NCI-H2227 treated with DMSO at 0.1 percent for 48 hours (cell line): Measurements from ENCODE around the gene AFAP1.

ENCODE experiments used
- DNase-seq: peaks from one replicate; lab custom pipeline; 2025; lab: John Stamatoyannopoulos, UW

AFAP1 gene

DNA sequence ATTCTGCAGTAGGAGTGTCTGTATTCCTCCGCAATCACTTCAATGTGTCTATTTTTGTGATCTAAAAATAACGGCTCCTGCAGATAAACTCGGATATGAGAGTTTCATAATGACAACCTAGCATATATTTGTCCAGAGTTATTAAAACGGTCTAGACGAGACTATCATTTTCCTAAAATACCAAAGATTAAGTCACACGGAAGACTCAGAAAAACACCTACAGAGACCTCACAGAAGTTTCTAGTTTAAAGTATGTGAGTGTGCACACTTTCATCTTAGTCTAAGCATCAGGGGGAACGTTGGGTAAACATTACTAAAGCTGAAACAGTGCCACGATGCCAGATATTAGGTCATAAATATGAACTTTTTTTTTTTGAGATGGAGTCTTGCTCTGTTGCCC is 156.9 kb downstream of the AFAP1 start:
- no peak for DNase-seq

GRCh38 chr4:7781993-7782392 is 157.7 kb downstream of the AFAP1 start:
- no peak for DNase-seq

DNA sequence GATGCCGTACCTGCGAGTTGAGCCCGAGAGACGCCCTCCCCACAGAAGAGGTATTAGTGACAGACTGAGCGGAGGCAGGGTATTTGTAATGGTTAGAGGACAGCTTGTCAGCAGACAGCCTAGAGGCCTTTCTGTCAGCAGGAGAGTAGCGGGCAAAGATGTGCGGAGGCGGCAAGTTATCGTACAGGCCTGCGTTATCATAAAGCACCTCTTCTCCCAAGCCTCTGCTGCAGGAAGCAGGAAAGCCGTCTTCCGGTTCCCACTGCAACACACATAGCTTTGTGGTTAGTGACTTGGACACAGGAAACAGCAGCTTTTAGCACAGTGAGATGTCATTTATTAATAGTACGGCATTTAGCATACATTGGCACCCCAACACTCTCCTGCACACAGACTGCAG is 158.3 kb downstream of the AFAP1 start:
- DNase-seq, result no peak

DNA sequence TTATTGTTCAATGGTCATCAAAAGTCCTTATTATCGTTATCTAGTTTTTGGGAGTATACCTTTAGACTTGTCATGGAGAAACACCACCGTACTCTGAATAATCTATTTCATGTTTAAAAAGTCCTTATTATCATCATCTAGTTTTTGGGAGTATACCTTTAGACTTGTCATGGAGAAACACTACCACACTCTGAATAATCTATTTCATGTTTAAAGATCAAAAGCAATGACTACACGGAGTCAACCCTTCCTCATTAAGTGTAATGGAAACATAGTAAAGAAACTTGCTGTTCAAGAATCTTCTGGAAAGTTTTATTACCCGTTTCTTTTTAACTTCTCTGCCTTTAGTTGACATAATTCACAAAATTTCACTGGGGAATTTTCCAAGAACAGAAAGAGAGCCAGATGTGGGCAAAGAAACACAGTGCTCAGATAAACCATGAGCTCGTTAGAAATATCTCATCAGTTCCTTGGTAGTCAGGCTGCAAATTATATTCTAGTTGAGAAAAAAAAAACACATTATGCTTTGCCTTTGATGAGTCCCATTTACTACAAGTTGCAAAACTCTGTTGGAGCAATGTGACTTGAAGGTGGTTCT is 158.8 kb downstream of the AFAP1 start:
- DNase-seq, result no peak

GRCh38 chr4:7779432-7779768 is 160.3 kb downstream of the AFAP1 start:
- DNase-seq, result no peak

GRCh38 chr4:7778510-7779431 is 160.9 kb downstream of the AFAP1 start:
- DNase-seq, result peak; percentile 40

- no peak for DNase-seq
Measured at GRCh38 chr4:7777871-7778509, 161.7 kb downstream of the AFAP1 start.

DNA sequence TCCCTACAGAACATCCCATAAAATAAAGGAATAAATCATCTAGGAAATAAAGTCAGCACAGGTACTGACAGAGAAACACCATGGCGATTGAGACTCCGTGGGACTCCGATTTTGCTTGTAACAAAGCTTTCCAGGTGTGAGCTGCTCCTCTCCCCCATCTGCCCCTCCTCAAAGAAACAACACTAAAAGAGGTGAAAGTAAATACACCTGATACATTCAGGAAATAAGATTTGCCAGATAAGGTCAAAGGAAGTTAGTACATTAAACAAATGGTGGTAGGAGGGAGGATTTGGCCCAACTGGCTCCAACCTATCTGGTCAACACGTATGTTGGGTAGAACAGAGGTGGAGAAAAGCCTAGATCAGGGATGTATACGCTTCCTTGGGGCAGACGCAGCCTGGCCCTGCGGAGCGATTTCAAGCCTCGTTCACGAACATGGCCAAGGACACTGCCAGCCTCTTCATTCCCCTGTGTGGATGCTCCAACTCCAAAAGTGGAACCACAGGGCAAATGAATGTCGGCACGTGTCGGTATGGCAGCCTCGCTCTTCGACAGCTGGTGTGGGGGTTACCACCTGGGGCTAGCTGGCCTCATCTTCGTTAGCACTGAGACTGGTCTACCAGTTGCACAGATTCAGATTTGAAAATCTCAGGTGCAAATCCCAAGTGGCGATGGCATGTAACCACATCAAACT is 162.5 kb downstream of the AFAP1 start:
- no peak for DNase-seq

- no peak for DNase-seq
Measured at GRCh38 chr4:7775396-7775795, 164.3 kb downstream of the AFAP1 start.

DNA sequence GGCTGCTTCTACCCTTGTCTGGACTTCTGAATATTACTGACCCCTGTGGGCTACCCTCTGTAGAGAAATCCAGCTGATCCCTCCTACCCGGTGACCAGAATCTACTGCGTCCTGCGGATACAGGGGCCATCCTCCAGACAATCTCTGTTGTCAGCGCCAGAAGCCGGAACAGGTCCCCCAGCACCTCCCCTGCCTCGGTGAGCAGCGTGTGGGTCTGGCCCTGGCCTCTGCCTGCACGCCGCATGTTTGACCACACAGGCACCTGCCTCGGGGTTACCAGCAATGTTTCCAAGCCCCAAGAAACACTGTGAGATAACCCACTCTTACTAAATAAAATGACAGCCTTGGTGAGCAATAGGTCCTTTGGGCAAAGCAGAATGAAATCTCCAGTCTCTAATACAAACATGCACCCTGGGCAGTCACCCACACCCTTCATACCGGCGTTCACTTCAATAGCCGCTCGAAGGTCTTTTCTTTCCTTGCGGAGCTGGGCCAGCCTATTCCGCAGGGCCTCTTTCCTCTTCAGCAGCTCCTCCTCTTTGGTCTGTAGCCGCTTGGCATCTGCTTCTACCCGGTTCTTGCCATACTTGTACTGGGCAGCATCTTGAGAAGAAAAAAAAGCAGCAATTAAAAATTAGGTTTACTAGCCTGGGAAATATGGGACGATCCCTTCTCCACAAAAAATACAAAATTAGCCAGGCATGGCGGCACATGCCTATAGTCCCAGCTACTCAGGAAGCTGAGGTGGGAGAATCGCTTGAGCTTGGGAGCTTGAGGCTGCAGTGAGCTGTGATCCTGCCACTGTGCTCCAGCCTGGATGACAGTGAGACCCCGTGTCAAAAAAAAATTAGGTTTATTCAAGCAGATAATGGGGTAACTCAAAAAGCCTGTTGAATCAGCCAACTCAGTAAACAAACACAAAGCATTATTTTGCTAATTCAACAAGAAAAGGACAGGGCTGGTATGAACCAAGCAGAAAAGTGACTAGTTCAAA is 165.1 kb downstream of the AFAP1 start:
- DNase-seq, result no peak

GRCh38 chr4:7773401-7774180 is 166.1 kb downstream of the AFAP1 start:
- no peak for DNase-seq

DNA sequence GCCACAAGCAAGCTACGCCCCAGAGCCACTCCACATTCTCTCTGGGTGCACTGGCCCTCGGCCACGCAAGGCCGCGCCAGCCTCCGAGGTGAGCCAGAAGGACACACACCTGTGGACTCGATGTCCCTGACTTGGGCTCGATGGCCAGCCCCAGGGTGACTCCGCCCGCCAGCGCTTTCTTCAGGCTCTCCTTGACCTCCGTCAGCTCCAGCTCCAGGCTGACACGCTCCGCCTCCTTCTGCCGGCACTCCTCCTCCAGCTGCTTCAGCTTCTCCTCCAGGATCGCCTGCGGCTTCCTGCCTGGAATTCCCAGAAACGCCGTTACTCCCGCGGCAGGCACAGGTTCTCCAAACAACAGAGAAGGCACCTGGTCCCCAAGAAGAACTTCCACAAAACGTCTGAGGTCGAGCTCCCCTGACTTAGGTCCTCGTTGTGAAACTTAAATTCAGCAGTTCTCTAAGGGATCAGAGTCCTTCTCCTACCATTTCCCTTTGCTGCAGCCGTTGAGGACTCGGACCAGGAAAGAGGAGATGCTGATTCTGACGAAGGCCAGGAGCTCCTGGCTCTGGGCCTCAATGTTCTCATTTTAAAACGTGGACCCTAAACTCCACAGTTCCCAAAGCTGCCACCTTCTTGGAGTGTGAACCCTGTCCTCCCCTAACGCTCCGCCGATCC is 166.8 kb downstream of the AFAP1 start:
- no peak for DNase-seq

- no peak for DNase-seq
Measured at GRCh38 chr4:7771541-7772507, 167.8 kb downstream of the AFAP1 start.

DNA sequence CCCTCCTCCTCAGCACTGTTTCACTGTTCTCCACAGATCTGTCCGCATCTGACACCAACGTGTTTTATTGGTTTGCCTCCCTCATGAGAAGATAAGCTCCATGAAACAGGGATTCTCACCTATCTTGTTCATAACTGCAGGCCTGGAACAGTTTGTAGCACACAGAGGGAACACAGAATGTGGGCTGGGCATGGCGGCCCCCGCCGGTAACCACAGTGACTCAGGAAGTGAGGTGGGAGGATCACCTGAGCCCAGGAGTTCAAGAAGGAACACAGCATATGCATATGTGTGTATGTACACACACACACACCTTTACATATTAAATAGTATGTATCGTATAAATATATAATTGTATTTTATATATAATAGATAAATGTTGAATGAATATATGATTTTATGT is 168.6 kb downstream of the AFAP1 start:
- DNase-seq, result no peak

GRCh38 chr4:7770224-7771050 is 169.2 kb downstream of the AFAP1 start:
- DNase-seq, result peak; percentile 3

- DNase-seq, result no peak
Measured at GRCh38 chr4:7769396-7770223, 170.1 kb downstream of the AFAP1 start.

DNA sequence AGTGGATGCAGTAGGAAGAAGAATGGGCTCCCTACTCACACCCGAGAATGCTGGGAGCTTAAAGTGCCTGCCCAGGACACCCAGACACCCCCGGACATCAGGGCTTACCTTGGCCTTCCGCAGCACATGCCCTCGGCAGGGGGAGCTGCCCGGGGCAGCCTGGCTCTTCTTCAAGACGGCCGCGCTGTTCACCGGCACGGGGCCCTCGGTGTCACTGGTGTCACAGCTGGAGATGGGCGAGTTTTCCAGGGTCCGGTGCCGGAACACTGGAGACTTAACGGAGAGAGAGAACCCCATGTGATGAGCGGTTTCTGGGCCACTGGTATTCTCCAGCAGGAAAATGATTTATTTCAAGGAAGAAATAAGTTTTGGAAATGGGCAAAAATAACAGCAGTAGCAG is 170.9 kb downstream of the AFAP1 start:
- DNase-seq, result no peak
